C4-2B (cell line): ENCODE data around the gene ATXN1.

Experiments used
- H3K27ac ChIP-seq: fragments of 450-650 bp; 2 replicates; pipeline ENCODE4 v1.5.1; 2017
- ZFX ChIP-seq: fragments of 450-650 bp; IDR thresholded peaks from 2 replicates; pipeline ENCODE4 v1.6.1; 2017
- TF ChIP-seq, protein P1 (sequence below): fragments of 450-650 bp; conservative IDR thresholded peaks from 2 replicates; pipeline ENCODE4 v1.5.1; 2017; ENCODE audit warnings: mild to moderate bottlenecking

ATXN1 gene

GRCh38 chr6:16278750-16279149 lies 482.5 kb downstream of the ATXN1 start:
- TF ChIP-seq, protein P1, sequence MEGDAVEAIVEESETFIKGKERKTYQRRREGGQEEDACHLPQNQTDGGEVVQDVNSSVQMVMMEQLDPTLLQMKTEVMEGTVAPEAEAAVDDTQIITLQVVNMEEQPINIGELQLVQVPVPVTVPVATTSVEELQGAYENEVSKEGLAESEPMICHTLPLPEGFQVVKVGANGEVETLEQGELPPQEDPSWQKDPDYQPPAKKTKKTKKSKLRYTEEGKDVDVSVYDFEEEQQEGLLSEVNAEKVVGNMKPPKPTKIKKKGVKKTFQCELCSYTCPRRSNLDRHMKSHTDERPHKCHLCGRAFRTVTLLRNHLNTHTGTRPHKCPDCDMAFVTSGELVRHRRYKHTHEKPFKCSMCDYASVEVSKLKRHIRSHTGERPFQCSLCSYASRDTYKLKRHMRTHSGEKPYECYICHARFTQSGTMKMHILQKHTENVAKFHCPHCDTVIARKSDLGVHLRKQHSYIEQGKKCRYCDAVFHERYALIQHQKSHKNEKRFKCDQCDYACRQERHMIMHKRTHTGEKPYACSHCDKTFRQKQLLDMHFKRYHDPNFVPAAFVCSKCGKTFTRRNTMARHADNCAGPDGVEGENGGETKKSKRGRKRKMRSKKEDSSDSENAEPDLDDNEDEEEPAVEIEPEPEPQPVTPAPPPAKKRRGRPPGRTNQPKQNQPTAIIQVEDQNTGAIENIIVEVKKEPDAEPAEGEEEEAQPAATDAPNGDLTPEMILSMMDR, result no peak
- TF ChIP-seq ZFX, result no peak

GRCh38 chr6:16278048-16278724 lies 483.1 kb downstream of the ATXN1 start:
- TF ChIP-seq ZFX, result no peak
- TF ChIP-seq, protein P1, result no peak
- H3K27ac ChIP-seq, result no peak overlapping the region

More at GRCh38 chr6:16278750-16279149, 482.5 kb downstream of the ATXN1 start:
- no peak overlapping the region for H3K27ac ChIP-seq

DNA sequence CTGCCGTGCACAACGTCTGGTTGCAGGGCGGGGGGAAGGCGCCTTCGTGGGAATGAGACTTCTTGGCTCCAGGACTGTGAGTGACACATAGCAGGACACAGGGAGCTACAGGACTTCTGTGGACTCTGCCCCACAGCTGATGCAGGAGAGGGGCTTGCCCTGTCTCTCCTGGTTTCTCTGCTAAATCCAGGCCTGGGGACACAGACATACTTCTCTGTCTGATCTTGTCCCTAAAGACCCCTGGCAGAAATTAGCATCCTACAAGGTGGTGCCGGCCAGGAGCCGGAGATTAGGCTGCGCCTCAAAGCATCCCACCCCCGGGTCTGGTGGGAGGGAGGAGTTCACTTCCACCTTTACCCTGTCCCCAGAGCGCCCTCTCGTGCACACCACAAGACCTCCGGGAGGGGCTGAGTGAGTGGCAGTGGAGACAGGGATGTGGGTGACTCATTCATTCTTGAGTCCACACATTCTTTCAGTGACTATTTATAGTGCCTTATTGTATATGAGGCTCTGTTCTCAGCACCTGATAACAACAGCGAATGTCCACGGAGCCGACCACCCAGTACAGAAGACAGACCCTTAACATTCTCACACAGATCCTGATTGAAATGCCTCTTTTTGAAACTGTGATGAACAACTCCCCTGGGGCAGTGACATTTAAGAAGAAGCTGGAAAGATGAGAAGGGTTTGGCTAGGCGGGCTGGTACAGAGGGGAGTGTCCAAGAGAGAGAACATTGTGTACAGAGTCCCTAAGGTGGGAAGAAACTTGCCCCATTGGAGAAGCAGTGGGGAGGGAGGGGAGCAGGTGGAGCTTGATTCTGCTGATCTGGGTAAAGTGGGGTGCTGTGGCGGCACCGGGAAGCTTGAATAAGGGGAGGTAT lies 483.9 kb downstream of the ATXN1 start:
- H3K27ac ChIP-seq, result no peak overlapping the region
- no peak for TF ChIP-seq ZFX
- TF ChIP-seq, protein P1, result no peak

GRCh38 chr6:16274885-16275589 lies 486.2 kb downstream of the ATXN1 start:
- no peak overlapping the region for H3K27ac ChIP-seq
- TF ChIP-seq, protein P1, result no peak
- no peak for TF ChIP-seq ZFX

GRCh38 chr6:16274483-16274882 lies 486.8 kb downstream of the ATXN1 start:
- no peak for TF ChIP-seq ZFX
- TF ChIP-seq, protein P1, result no peak
- H3K27ac ChIP-seq, result no peak overlapping the region

GRCh38 chr6:16273256-16273655 lies 488.0 kb downstream of the ATXN1 start:
- TF ChIP-seq, protein P1, result no peak
- TF ChIP-seq ZFX, result no peak
- H3K27ac ChIP-seq, result no peak overlapping the region

DNA sequence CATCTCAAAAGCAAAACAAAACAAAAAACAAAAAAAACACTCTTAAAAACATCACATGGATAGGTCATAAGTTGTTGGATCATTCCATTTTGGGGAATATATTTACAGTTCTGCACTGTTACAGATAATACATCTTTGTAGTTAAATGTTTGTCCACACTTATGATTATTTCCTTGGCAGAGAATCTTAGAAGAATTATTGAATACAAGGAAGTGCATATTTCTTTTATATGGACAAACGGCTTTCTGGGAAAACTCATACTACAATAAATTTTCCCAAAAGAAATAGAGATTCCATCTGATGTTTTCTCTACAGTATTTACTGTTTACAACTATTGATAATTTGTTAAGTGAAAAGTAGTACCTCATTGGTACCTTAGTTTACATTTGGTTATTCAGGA lies 489.1 kb downstream of the ATXN1 start:
- TF ChIP-seq ZFX, result no peak
- TF ChIP-seq, protein P1, result no peak
- no peak overlapping the region for H3K27ac ChIP-seq
